K562 (cell line): ENCODE measurements around the gene NGRN. TPM values are rescaled to one million over a fixed set of nuclear protein-coding genes. Genes with fewer than 3 reads are reported as not detected.
A peak's percentile ranks its signal among the peaks of the same experiment; 100 is the strongest.

Experiments used
- ATAC-seq: fragments of 200-7000 bp; cut with Tn5 transposase; 3 replicates; pipeline ENCODE4 v1.9.1; 2020; ENCODE audit warnings: moderate library complexity
- BruUV-seq: library from RNA; stranded (reverse); fragments of 400-500 nt; replicated peaks from 2 replicates; lab custom pipeline; 2021; lab: Mats Ljungman, UMichigan
- CTCF ChIA-PET: fragments of 300-600 bp; formaldehyde crosslinking; extraction: SDS; loops from one replicate; lab custom pipeline; 2021; ENCODE audit warnings: low intra/inter-chr PET ratio; lab: Yijun Ruan, JAX
- POLR2A ChIA-PET: fragments of 300-600, 350-650 bp; sonication (Branson Sonifier 250); formaldehyde crosslinking; extraction: SDS; loops from one replicate; lab custom pipeline; 2021; ENCODE audit warnings: antibody characterized with exemption, inconsistent platforms; lab: Yijun Ruan, JAX
- DNase-seq, 4 experiments: peaks; one replicate each; pipeline versions ENCODE4 v3.0.0 to v3.0.0-alpha.2; 2011 to 2018; ENCODE audit warnings: low spot score in 3 of 4, mixed read lengths in 3 of 4; ENCODE audit errors: extremely low read depth in 1 of 4
- FAIRE-seq: peaks from 2 replicates; lab custom pipeline; 2011; peaks lifted over from hg19 to GRCh38; lab: Jason Lieb, UNC
- H2AFZ ChIP-seq: 2 replicates; pipeline ENCODE4 v1.6.0; 2011; ENCODE audit warnings: low read depth, low read length, control low read depth, inconsistent platforms
- H3K27ac ChIP-seq: fragments of 200-600 bp; 3 replicates; pipeline ENCODE4 v1.8.0; 2011; ENCODE audit warnings: low read depth, mild to moderate bottlenecking, control low read depth, inconsistent platforms, low read length, moderate library complexity, mixed read lengths; ENCODE audit errors: extremely low read depth
- H3K27me3 ChIP-seq, 2 experiments: fragments of 300-600 bp in 1 of 2; 2 replicates in 1 of 2; 3 replicates in 1 of 2; pipeline versions ENCODE4 v1.6.0 to v1.8.0; 2011; ENCODE audit warnings: inconsistent platforms in 2 of 2, low read length in 2 of 2, mild to moderate bottlenecking in 1 of 2, mixed read lengths in 1 of 2, moderate library complexity in 1 of 2; ENCODE audit not compliant: control insufficient read depth in 2 of 2, insufficient read depth in 2 of 2
- H3K36me3 ChIP-seq: fragments of 300-600 bp; 3 replicates; pipeline ENCODE4 v1.8.0; 2011; ENCODE audit warnings: mild to moderate bottlenecking, low read length, inconsistent platforms; ENCODE audit not compliant: control insufficient read depth, insufficient read depth
- H3K4me1 ChIP-seq, 2 experiments: fragments of 200-600 bp in 1 of 2; replicated peaks in 1 of 2; 2 replicates in 1 of 2; 3 replicates in 1 of 2; pipeline versions ENCODE4 v1.5.1 to v1.8.0; 2011; ENCODE audit warnings: inconsistent platforms in 2 of 2, low read length in 2 of 2, mild to moderate bottlenecking in 1 of 2, mixed read lengths in 1 of 2, moderate library complexity in 1 of 2; ENCODE audit not compliant: control insufficient read depth in 2 of 2, insufficient read depth in 2 of 2
- H3K4me2 ChIP-seq: 2 replicates; pipeline ENCODE4 v1.6.1; 2011; ENCODE audit warnings: low read length, control low read depth, inconsistent platforms, mixed read lengths; ENCODE audit not compliant: insufficient read depth
- H3K4me3 ChIP-seq: fragments of 200-600 bp; sonication (generic), shearing (Covaris generic); 2 replicates; pipeline ENCODE4 v1.5.1; 2016; ENCODE audit warnings: control low read depth, inconsistent platforms
- H3K79me2 ChIP-seq: fragments of 200-600 bp; 3 replicates; pipeline ENCODE4 v1.8.0; 2011; ENCODE audit warnings: low read length, inconsistent platforms; ENCODE audit not compliant: control insufficient read depth, insufficient read depth
- H3K9ac ChIP-seq, 2 experiments: 2 replicates each; pipeline versions ENCODE4 v1.6.0 to v1.6.1; 2011; ENCODE audit warnings: low read depth in 2 of 2, low read length in 2 of 2, control low read depth in 1 of 2, inconsistent platforms in 1 of 2, mild to moderate bottlenecking in 1 of 2, mixed read lengths in 1 of 2; ENCODE audit not compliant: insufficient read depth in 1 of 2
- H3K9me1 ChIP-seq: one replicate; pipeline ENCODE4 v1.6.0; 2011; ENCODE audit warnings: inconsistent platforms, mild to moderate bottlenecking, low read length, moderate library complexity; ENCODE audit not compliant: control insufficient read depth, insufficient read depth
- H3K9me3 ChIP-seq: replicated peaks from 2 replicates; pipeline ENCODE4 v1.5.1; 2011; ENCODE audit warnings: low read depth, low read length, inconsistent platforms; ENCODE audit not compliant: control insufficient read depth, insufficient read depth
- H4K20me1 ChIP-seq: replicated peaks from 2 replicates; pipeline ENCODE4 v1.6.1; 2011; ENCODE audit warnings: low read length, inconsistent platforms, mixed read lengths; ENCODE audit not compliant: control insufficient read depth, insufficient read depth
- ATF1 ChIP-seq, 2 experiments: fragments of 450-650 bp in 1 of 2; IDR thresholded peaks; 2 replicates each; pipeline ENCODE4 v1.6.1; 2016; ENCODE audit warnings: missing compliant biosample characterization in 1 of 2, missing genetic modification characterization in 1 of 2
- HDAC8 ChIP-seq: fragments of 450-650 bp; IDR thresholded peaks from 2 replicates; pipeline ENCODE4 v1.6.1; 2016; ENCODE audit warnings: mild to moderate bottlenecking, missing genetic modification characterization, moderate library complexity, missing compliant biosample characterization
- HNRNPLL ChIP-seq: fragments of 200-400 bp; formaldehyde crosslinking; IDR thresholded peaks from 2 replicates; pipeline ENCODE4 v1.6.1; 2017; ENCODE audit warnings: low read length, low read depth, mild to moderate bottlenecking; ENCODE audit not compliant: poor library complexity, severe bottlenecking
- LCOR ChIP-seq: sonication (generic); formaldehyde crosslinking; IDR thresholded peaks from 2 replicates; pipeline ENCODE4 v1.8.0; 2022; ENCODE audit warnings: mild to moderate bottlenecking, missing genetic modification reagents
- MAFF ChIP-seq: IDR thresholded peaks from 2 replicates; pipeline ENCODE4 v1.6.1; 2012; ENCODE audit warnings: low read length, improper control_type of control experiment
- SP1 ChIP-seq: sonication (generic); formaldehyde crosslinking; IDR thresholded peaks from 2 replicates; pipeline ENCODE4 v1.8.1; 2022; ENCODE audit warnings: mild to moderate bottlenecking, missing genetic modification reagents
- ZBTB1 ChIP-seq: sonication (generic); formaldehyde crosslinking; IDR thresholded peaks from 2 replicates; pipeline ENCODE4 v1.8.1; 2023; ENCODE audit warnings: missing genetic modification reagents, low read depth, mild to moderate bottlenecking, borderline replicate concordance
- ZNF79 ChIP-seq: fragments of 250-450 bp; sonication (Bioruptor Pico); IDR thresholded peaks from 2 replicates; pipeline ENCODE4 v1.4.0; 2020; ENCODE audit warnings: low read depth, mild to moderate bottlenecking, moderate library complexity
- WGBS: fragments of 100-300 bp; shearing (Covaris generic); methylation state at CpG from one replicate; pipeline ENCODE4 v1.1.6; 2016; ENCODE audit warnings: low coverage, mixed read lengths; ENCODE audit not compliant: insufficient coverage; ENCODE audit errors: missing lambda C conversion rate; 5-methylcytosine and 5-hydroxymethylcytosine counted together
- in situ Hi-C: fragments of 300-500 bp; cut with MboI; formaldehyde crosslinking; loops from 4 replicates; pipeline ENCODE4 v1.15.0; 2018; ENCODE audit warnings: inconsistent platforms, mixed read lengths
- intact Hi-C: fragments of 100-400 bp; cut with micrococcal nuclease; formaldehyde crosslinking; loops from 2 replicates; pipeline ENCODE4 v1.14.2; 2022
- polyA plus RNA-seq, 8 experiments: library from polyadenylated mRNA; depleted of rRNA in 4 of 8; stranded (reverse) in 5 of 8; unstranded in 3 of 8; fragments of >200 nt; fragmentation: Nextera tagmentation in 2 of 8; fragmentation: Illumina TruSeq in 1 of 8; extraction: Ambion mirVana in 2 of 8; extraction: Trizol in 1 of 8; gene quantifications; 2 replicates each; pipeline versions ENCODE4 v1.2.1 to v1.2.3, GENCODE V29; 2011 to 2014; ENCODE audit warnings: inconsistent platforms in 1 of 8, missing spikeins in 1 of 8
- total RNA-seq, 7 experiments: library from RNA; depleted of rRNA in 6 of 7; stranded (reverse); fragments of >200 nt in 6 of 7; fragmentation: Illumina TruSeq in 2 of 7; extraction: Trizol in 2 of 7; gene quantifications; 2 replicates each; pipeline versions ENCODE4 v1.2.1 to v1.2.3, GENCODE V29; 2011 to 2021; ENCODE audit warnings: low replicate concordance in 1 of 7
- TF ChIP-seq, protein P1 (sequence below): fragments of 250-450 bp; sonication (Bioruptor Pico); IDR thresholded peaks from 2 replicates; pipeline ENCODE4 v1.8.0; 2022; ENCODE audit warnings: moderate library complexity, mild to moderate bottlenecking, inconsistent platforms
- TF ChIP-seq, protein P2 (sequence below): fragments of 250-450 bp; sonication (Bioruptor Pico); IDR thresholded peaks from 2 replicates; pipeline ENCODE4 v1.4.0; 2020; ENCODE audit warnings: borderline replicate concordance
- TF ChIP-seq, protein P3 (sequence below): fragments of 250-450 bp; sonication (Bioruptor Pico); IDR thresholded peaks from 2 replicates; pipeline ENCODE4 v1.4.0; 2020; ENCODE audit warnings: mild to moderate bottlenecking, moderate library complexity

Gene NGRN
- total and polyA plus RNA-seq, 9 of the 15 experiments (the other 6 are each of a cell fraction or from before 2014, with no cell fraction given): 14.0 to 73.4 (median 60.0) TPM

DNA sequence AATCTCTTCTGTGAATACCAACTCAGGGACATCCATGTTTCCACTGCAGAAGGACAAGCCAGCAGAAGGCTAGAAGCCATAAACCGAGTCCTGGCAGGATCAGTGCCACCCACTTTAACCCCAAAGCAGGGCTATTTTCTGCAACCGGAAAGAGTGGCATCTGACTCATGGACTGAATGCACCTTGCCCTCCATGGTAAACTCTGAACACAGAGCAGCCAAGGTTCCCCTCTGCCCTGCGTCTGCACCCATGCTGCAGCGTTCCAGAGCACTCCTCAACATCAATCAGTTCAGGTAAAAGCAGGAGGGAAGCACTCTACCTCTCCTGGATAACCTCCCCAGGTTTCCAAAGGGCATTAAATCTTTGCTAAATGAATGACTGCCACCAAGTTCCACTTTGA is 801 bp upstream of the NGRN start:
- ChIA-PET CTCF (no interaction called here), POLR2A (no interaction called here)
- peaks cover 14 to 18% of the 10 kb centered on the region in 2 experiments for H3K4me1 ChIP-seq
- no peaks in the 10 kb centered on the region for H3K9me1 ChIP-seq
- peak overlapping the region; percentile 91 for H3K4me2 ChIP-seq
- H3K9ac ChIP-seq: peak overlapping the region; percentile 83 to 90; a peak in 3 of 4 replicates
- intact Hi-C loops (no loop called here), in situ Hi-C loops (loop anchor here (5.0 kb wide), 1 partner anchor 112 kb away; no protein-coding TSS in a partner anchor)
- peaks cover 20% of the 10 kb centered on the region for H3K36me3 ChIP-seq
- peak overlapping the region; percentile 93 for H2AFZ ChIP-seq
- no peaks in the 10 kb centered on the region for H4K20me1 ChIP-seq
- no peak for ATAC-seq
- BruUV-seq: no TSS peak
- 18% methylated on average over 4 of the region's 4 CpGs for WGBS
- FAIRE-seq: no peak
- peak overlapping the region; percentile 86 for H3K27ac ChIP-seq
- DNase-seq: no peak
- H3K27me3 ChIP-seq: no peaks in the 10 kb centered on the region
- peak overlapping the region; percentile 64 for H3K4me3 ChIP-seq
- 0 out of 2 replicates have a peak, but pooled peaks have one; percentile 34 for TF ChIP-seq HDAC8 (tag)
- TF ChIP-seq, protein P1, sequence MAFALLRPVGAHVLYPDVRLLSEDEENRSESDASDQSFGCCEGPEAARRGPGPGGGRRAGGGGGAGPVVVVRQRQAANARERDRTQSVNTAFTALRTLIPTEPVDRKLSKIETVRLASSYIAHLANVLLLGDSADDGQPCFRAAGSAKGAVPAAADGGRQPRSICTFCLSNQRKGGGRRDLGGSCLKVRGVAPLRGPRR (CRISPR knock-in tag): no peak
- peaks cover 52% of the 10 kb centered on the region for H3K79me2 ChIP-seq
- no peaks in the 10 kb centered on the region for H3K9me3 ChIP-seq

DNA sequence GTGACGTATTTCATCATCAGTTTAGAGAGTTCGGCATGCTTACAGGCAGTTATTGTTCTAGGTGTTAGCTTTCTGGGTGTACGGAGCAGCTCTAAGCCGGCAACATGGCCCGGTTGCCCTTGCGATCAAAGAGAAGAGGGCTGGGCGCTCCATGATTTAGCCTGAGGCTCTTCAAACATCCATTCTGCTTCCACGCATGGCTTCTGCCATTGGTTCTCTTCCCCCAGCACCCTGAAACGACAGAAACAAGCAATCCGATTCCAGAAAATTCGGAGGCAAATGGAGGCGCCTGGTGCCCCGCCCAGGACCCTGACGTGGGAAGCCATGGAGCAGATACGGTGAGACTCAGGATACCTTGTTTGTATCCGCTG is 574 bp downstream of the NGRN start:
- Histone ChIP-seq H3K27me3 (no peaks in the 10 kb centered on the region), H3K4me1 (peaks cover 14 to 18% of the 10 kb centered on the region in 2 experiments), H4K20me1 (no peaks in the 10 kb centered on the region; the same call in 1 of the 2 replicates), H3K4me2 (peak overlapping the region; percentile 91), H3K4me3 (peak overlapping the region; percentile 64), H2AFZ (peak overlapping the region; percentile 93), H3K9me1 (no peaks in the 10 kb centered on the region), H3K27ac (peak overlapping the region; percentile 86), H3K36me3 (peaks cover 34% of the 10 kb centered on the region), H3K9me3 (no peaks in the 10 kb centered on the region), H3K79me2 (peaks cover 66% of the 10 kb centered on the region), H3K9ac (peak overlapping the region; percentile 83 to 90)
- DNase-seq: peak in 2 of 4 experiments; percentile 48 to 64
- ChIA-PET CTCF (no interaction called here), POLR2A (interaction anchor here (0.7 to 1.0 kb wide), 6 partner anchors 8 to 608 kb away, joined by 3 to 4 read pairs (median 4); partner anchors contain the start of gene TTLL13)
- ATAC-seq: peak; percentile 68
- TSS peak; percentile 63 for BruUV-seq
- peak; percentile 48 for FAIRE-seq
- in situ Hi-C loops: loop anchor here (5.0 kb wide), 1 partner anchor 114 kb away; no protein-coding TSS in a partner anchor
- intact Hi-C loops: loop anchor here (2.0 kb wide), 1 partner anchor 31 kb away; the partner anchor contains the start of gene GDPGP1
- WGBS: 2% methylated on average over 16 of the region's 16 CpGs
- TF ChIP-seq LCOR (0 out of 2 replicates have a peak, but pooled peaks have one; percentile 5), ZBTB1 (CRISPR knock-in tag) (no peak), ATF1 (CRISPR knock-in tag; IDR thresholded peaks at IDR 0.05) (no peak), ATF1 (tag; IDR thresholded peaks at IDR 0.05) (0 out of 2 replicates have a peak, but pooled peaks have one; percentile 6), SP1 (CRISPR knock-in tag) (peak; percentile 54), ZNF79 (CRISPR knock-in tag) (no peak), HNRNPLL (peak; percentile 47), MAFF (0 out of 2 replicates have a peak, but pooled peaks have one; percentile 1)
- TF ChIP-seq, protein P2, sequence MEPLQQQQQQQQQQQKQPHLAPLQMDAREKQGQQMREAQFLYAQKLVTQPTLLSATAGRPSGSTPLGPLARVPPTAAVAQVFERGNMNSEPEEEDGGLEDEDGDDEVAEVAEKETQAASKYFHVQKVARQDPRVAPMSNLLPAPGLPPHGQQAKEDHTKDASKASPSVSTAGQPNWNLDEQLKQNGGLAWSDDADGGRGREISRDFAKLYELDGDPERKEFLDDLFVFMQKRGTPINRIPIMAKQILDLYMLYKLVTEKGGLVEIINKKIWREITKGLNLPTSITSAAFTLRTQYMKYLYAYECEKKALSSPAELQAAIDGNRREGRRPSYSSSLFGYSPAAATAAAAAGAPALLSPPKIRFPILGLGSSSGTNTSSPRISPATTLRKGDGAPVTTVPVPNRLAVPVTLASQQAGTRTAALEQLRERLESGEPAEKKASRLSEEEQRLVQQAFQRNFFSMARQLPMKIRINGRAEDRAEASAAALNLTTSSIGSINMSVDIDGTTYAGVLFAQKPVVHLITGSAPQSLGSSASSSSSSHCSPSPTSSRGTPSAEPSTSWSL (CRISPR knock-in tag): no peak
- TF ChIP-seq, protein P3, sequence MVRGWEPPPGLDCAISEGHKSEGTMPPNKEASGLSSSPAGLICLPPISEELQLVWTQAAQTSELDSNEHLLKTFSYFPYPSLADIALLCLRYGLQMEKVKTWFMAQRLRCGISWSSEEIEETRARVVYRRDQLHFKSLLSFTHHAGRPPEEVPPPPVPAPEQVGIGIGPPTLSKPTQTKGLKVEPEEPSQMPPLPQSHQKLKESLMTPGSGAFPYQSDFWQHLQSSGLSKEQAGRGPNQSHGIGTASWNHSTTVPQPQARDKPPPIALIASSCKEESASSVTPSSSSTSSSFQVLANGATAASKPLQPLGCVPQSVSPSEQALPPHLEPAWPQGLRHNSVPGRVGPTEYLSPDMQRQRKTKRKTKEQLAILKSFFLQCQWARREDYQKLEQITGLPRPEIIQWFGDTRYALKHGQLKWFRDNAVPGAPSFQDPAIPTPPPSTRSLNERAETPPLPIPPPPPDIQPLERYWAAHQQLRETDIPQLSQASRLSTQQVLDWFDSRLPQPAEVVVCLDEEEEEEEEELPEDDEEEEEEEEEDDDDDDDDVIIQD: no peak
